ENCODE data around the gene CES1. TPM values are rescaled to one million over a fixed set of nuclear protein-coding genes. Genes with fewer than 3 reads are reported as not detected.

CES1 gene
- total RNA-seq, 1 donor, result 2.9 TPM

DNA sequence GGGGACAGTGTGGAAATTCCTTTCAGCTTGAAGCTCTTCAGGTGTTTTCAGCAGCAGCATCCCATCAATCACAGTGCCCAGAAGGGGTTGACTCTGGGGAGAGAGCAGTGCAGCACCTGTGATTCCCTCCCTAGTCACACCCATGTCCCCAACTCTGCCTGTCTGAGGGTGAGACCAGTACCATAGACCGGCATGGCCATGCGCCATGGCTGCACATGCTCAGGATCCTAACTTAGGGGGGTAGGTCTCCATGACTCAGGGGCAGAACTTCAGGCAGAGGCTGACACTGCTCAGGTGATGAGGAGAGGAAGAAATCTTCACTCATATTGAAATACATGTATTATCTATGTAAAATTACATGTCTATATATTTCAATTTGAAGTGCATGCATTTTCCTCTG lies 19.9 kb downstream of the CES1 start:
- no peak overlapping the region for H3K4me2 ChIP-seq (ENCODE audit: insufficient read depth, low read length)
- H3K27ac ChIP-seq (ENCODE audit: low read depth, low read length), result no peak overlapping the region
- no peak overlapping the region for H2AFZ ChIP-seq (ENCODE audit: low read length)
- H3K27me3 ChIP-seq (ENCODE audit: insufficient read depth, low read length), result no peaks in the 10 kb centered on the region
- DNase-seq (ENCODE audit: insufficient read length, low spot score, missing footprints), result no peak
- no peak overlapping the region for H3K4me3 ChIP-seq (ENCODE audit: insufficient read depth, low read length)
- H3K4me1 ChIP-seq (ENCODE audit: insufficient read depth, low read length), result no peaks in the 10 kb centered on the region
- H4K20me1 ChIP-seq (ENCODE audit: insufficient read depth, low read length), result no peaks in the 10 kb centered on the region
- H3K36me3 ChIP-seq (ENCODE audit: insufficient read depth, low read length), result no peaks in the 10 kb centered on the region
- TF ChIP-seq, protein P1, sequence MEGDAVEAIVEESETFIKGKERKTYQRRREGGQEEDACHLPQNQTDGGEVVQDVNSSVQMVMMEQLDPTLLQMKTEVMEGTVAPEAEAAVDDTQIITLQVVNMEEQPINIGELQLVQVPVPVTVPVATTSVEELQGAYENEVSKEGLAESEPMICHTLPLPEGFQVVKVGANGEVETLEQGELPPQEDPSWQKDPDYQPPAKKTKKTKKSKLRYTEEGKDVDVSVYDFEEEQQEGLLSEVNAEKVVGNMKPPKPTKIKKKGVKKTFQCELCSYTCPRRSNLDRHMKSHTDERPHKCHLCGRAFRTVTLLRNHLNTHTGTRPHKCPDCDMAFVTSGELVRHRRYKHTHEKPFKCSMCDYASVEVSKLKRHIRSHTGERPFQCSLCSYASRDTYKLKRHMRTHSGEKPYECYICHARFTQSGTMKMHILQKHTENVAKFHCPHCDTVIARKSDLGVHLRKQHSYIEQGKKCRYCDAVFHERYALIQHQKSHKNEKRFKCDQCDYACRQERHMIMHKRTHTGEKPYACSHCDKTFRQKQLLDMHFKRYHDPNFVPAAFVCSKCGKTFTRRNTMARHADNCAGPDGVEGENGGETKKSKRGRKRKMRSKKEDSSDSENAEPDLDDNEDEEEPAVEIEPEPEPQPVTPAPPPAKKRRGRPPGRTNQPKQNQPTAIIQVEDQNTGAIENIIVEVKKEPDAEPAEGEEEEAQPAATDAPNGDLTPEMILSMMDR (IDR thresholded peaks at IDR 0.05; ENCODE audit: extremely low read depth, low read depth, low read length), result no peak
- H3K79me2 ChIP-seq (ENCODE audit: insufficient read depth, low read length), result no peaks in the 10 kb centered on the region
- H3K9me3 ChIP-seq (ENCODE audit: low read depth, low read length), result no peaks in the 10 kb centered on the region

DNA sequence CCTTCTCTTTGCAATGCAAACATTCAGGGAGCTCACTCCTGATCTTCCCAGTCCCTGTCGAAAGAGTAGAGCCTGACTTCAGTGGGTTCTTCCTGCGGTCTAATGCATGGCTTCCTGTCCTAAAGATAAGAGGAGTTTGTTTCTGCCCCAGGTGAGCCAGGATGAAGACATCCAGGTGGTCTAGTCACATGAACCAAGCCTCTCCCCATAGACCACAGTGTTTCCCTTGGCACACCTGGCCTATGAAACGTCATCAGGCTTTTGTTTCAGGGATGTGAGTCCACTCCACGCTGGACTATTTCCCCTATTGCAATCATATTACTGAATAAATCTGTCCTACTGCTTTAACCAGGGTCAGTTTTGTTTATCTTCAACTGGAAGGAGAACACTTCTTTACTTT lies 21.1 kb downstream of the CES1 start:
- no peak overlapping the region for H3K4me2 ChIP-seq (ENCODE audit: insufficient read depth, low read length)

DNA sequence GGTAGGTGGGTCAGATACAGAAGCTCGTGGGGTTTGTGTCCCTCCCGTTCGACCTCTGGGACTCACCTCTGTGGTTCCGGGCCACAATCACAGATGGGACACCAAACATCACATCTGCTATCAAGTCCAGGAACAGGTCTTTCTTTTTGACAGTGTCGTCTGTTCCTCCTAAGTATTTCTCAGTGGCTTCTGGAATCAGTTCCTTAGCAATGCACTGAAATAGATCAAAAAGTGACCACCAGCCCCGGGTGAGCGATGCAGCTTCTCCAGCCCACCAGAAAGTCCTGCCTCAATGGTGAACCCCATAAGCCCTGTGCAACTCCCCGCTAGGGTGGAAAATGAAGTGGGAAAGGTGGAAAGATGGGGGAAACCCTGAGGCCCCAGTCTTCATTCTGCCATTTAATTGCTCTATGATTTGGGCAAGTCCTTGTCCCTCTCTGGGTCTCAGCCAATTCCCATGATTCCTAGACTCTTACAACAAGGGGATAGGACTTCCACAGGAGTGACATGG lies 22.4 kb downstream of the CES1 start:
- Histone ChIP-seq H2AFZ (ENCODE audit: low read length) (no peak overlapping the region), H3K27me3 (ENCODE audit: insufficient read depth, low read length) (no peaks in the 10 kb centered on the region), H3K4me3 (ENCODE audit: insufficient read depth, low read length) (no peak overlapping the region), H3K4me1 (ENCODE audit: insufficient read depth, low read length) (no peaks in the 10 kb centered on the region), H3K79me2 (ENCODE audit: insufficient read depth, low read length) (no peaks in the 10 kb centered on the region), H3K9me3 (ENCODE audit: low read depth, low read length) (no peaks in the 10 kb centered on the region), H3K4me2 (ENCODE audit: insufficient read depth, low read length) (no peak overlapping the region), H3K36me3 (ENCODE audit: insufficient read depth, low read length) (no peaks in the 10 kb centered on the region), H4K20me1 (ENCODE audit: insufficient read depth, low read length) (no peaks in the 10 kb centered on the region), H3K27ac (ENCODE audit: low read depth, low read length) (no peak overlapping the region)
- no peak for DNase-seq (ENCODE audit: insufficient read length, low spot score, missing footprints)
- TF ChIP-seq, protein P1 (IDR thresholded peaks at IDR 0.05; ENCODE audit: extremely low read depth, low read depth, low read length), result no peak

More for the DNA sequence above, 21.1 kb downstream of the CES1 start:
- no peaks in the 10 kb centered on the region for H3K27me3 ChIP-seq (ENCODE audit: insufficient read depth, low read length)
- DNase-seq (ENCODE audit: insufficient read length, low spot score, missing footprints), result no peak
- no peak overlapping the region for H3K27ac ChIP-seq (ENCODE audit: low read depth, low read length)
- no peak overlapping the region for H2AFZ ChIP-seq (ENCODE audit: low read length)
- H3K79me2 ChIP-seq (ENCODE audit: insufficient read depth, low read length), result no peaks in the 10 kb centered on the region
- no peaks in the 10 kb centered on the region for H3K36me3 ChIP-seq (ENCODE audit: insufficient read depth, low read length)
- no peaks in the 10 kb centered on the region for H3K9me3 ChIP-seq (ENCODE audit: low read depth, low read length)
- no peaks in the 10 kb centered on the region for H3K4me1 ChIP-seq (ENCODE audit: insufficient read depth, low read length)
- no peaks in the 10 kb centered on the region for H4K20me1 ChIP-seq (ENCODE audit: insufficient read depth, low read length)
- TF ChIP-seq, protein P1 (IDR thresholded peaks at IDR 0.05; ENCODE audit: extremely low read depth, low read depth, low read length), result no peak
- no peak overlapping the region for H3K4me3 ChIP-seq (ENCODE audit: insufficient read depth, low read length)

DNA sequence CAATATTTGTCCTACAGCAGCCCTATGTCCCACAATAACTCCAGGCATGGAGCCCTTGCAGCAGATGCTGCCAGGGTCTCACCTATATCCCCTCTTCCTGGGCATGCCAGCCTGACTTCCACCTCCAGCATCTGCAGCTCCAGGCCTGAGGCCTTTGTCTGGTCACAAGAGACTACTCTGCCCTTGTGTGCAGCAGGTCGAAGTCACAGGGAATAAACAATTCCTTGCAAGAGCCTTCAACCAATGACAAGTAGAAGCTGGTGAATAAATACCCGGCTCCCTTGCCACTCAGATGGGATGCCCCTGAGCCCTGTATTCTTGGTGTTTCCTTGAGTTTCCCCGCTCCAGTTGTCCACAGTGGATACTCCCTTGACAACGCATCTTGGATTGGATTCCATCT lies 23.0 kb downstream of the CES1 start:
- Histone ChIP-seq H3K36me3 (ENCODE audit: insufficient read depth, low read length) (no peaks in the 10 kb centered on the region), H2AFZ (ENCODE audit: low read length) (no peak overlapping the region), H3K9me3 (ENCODE audit: low read depth, low read length) (no peaks in the 10 kb centered on the region), H3K27ac (ENCODE audit: low read depth, low read length) (no peak overlapping the region), H3K27me3 (ENCODE audit: insufficient read depth, low read length) (no peaks in the 10 kb centered on the region), H4K20me1 (ENCODE audit: insufficient read depth, low read length) (no peaks in the 10 kb centered on the region), H3K4me3 (ENCODE audit: insufficient read depth, low read length) (no peak overlapping the region), H3K79me2 (ENCODE audit: insufficient read depth, low read length) (no peaks in the 10 kb centered on the region), H3K4me1 (ENCODE audit: insufficient read depth, low read length) (no peaks in the 10 kb centered on the region), H3K4me2 (ENCODE audit: insufficient read depth, low read length) (no peak overlapping the region)
- TF ChIP-seq, protein P1 (IDR thresholded peaks at IDR 0.05; ENCODE audit: extremely low read depth, low read depth, low read length), result no peak
- no peak for DNase-seq (ENCODE audit: insufficient read length, low spot score, missing footprints)

All from osteoblast (primary cell).